Endodermal cell (in vitro differentiated cells): Measurements from ENCODE around the gene COL24A1. TPM values are rescaled to one million over a fixed set of nuclear protein-coding genes. Genes with fewer than 3 reads are reported as not detected.

Experiments used
- DNase-seq: peaks from one replicate; pipeline ENCODE4 v3.0.0-alpha.2; 2017
- H3K27ac ChIP-seq: 2 replicates; pipeline ENCODE4 v1.5.1; 2013; ENCODE audit warnings: mild to moderate bottlenecking, low read depth, low read length, moderate library complexity
- H3K27me3 ChIP-seq: 2 replicates; pipeline ENCODE4 v1.6.1; 2013; ENCODE audit warnings: mild to moderate bottlenecking, low read length, moderate library complexity; ENCODE audit not compliant: insufficient read depth, control insufficient read depth, poor library complexity, severe bottlenecking
- H3K36me3 ChIP-seq: 2 replicates; pipeline ENCODE4 v1.7.0; 2013; ENCODE audit warnings: mild to moderate bottlenecking, low read length, moderate library complexity; ENCODE audit not compliant: control insufficient read depth, insufficient read depth
- H3K4me1 ChIP-seq: one replicate; pipeline ENCODE4 v1.7.0; 2013; ENCODE audit warnings: low read length; ENCODE audit not compliant: control insufficient read depth, insufficient read depth
- H3K4me3 ChIP-seq: 2 replicates; pipeline ENCODE4 v1.5.1; 2013; ENCODE audit warnings: mild to moderate bottlenecking, low read length, moderate library complexity
- H3K9ac ChIP-seq: 2 replicates; pipeline ENCODE4 v1.6.1; 2013; ENCODE audit warnings: mild to moderate bottlenecking, low read length, moderate library complexity; ENCODE audit not compliant: poor library complexity, severe bottlenecking; ENCODE audit errors: extremely low read depth
- H3K9me3 ChIP-seq: 2 replicates; pipeline ENCODE4 v1.6.1; 2013; ENCODE audit warnings: mild to moderate bottlenecking, low read length, moderate library complexity; ENCODE audit not compliant: control insufficient read depth
- H3K27ac Mint-ChIP-seq: 2 replicates; pipeline ENCODE4 v1.8.0; 2020; ENCODE audit warnings: mixed read lengths
- H3K27me3 Mint-ChIP-seq: 2 replicates; pipeline ENCODE4 v1.8.0; 2021; ENCODE audit warnings: mild to moderate bottlenecking, mixed read lengths; ENCODE audit not compliant: insufficient read depth
- H3K36me3 Mint-ChIP-seq: 2 replicates; pipeline ENCODE4 v1.8.0; 2020; ENCODE audit warnings: low read depth, mixed read lengths
- H3K4me1 Mint-ChIP-seq: 2 replicates; pipeline ENCODE4 v1.8.0; 2020; ENCODE audit warnings: mixed read lengths
- H3K4me3 Mint-ChIP-seq: 2 replicates; pipeline ENCODE4 v1.8.0; 2020; ENCODE audit warnings: mild to moderate bottlenecking, moderate library complexity, mixed read lengths
- H3K9me3 Mint-ChIP-seq: 2 replicates; pipeline ENCODE4 v1.8.0; 2020; ENCODE audit warnings: mild to moderate bottlenecking, mixed read lengths
- CTCF ChIP-seq: fragments of 200-600 bp; sonication (generic); conservative IDR thresholded peaks from 2 replicates; pipeline ENCODE4 v1.5.0; 2021; ENCODE audit warnings: antibody characterized with exemption, mild to moderate bottlenecking
- WGBS, 2 experiments: methylation state at CpG; one replicate each; pipeline versions ENCODE4 v1.1.5 to v1.1.7; 2013; ENCODE audit warnings: missing lambda C conversion rate in 2 of 2, mixed read lengths in 1 of 2; ENCODE audit not compliant: insufficient coverage in 1 of 2, insufficient read length in 1 of 2; 5-methylcytosine and 5-hydroxymethylcytosine counted together
- total RNA-seq, 2 donors: library from RNA; stranded (reverse); fragmentation: NEBNext Ultra II Directional in 1 of 2; extraction: Animal tissue kit (Norgen Biotek cat#: 25700) in 1 of 2; gene quantifications; 2 replicates in 1 of 2; 3 replicates in 1 of 2; pipeline ENCODE4 v1.2.1, GENCODE V29; 2021

COL24A1 gene
- total RNA-seq, 2 donors from 2014 or later, result 0.84 to 0.95 TPM

DNA sequence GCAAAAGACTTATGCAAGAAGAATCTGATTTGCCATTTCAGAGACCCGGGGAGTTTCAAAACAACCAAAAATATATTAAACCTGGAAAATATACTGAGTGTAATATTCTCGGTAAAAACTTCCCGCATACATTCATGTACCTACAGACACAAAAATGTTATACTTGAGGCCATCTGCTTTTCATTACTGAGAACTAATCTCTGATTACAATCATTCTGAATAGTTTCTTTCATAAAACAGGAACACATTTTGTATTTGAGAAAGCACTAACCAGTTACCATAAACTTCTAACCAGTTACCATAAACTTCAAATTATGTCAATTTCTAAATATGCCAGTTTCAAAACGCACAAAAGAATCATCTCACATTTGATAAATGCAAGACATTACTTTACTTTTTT is 456.1 kb downstream of the COL24A1 start:
- H3K27me3 Mint-ChIP-seq, result no peaks in the 10 kb centered on the region
- H3K4me3 ChIP-seq, result no peak overlapping the region
- H3K9me3 Mint-ChIP-seq, result no peaks in the 10 kb centered on the region
- peaks cover 69% of the 10 kb centered on the region for H3K36me3 ChIP-seq
- H3K4me3 Mint-ChIP-seq, result no peak overlapping the region
- no peak for DNase-seq
- no peaks in the 10 kb centered on the region for H3K4me1 Mint-ChIP-seq
- no peak overlapping the region for H3K9ac ChIP-seq
- no peak overlapping the region for H3K27ac ChIP-seq
- no peaks in the 10 kb centered on the region for H3K27me3 ChIP-seq
- H3K27ac Mint-ChIP-seq, result no peak overlapping the region
- H3K9me3 ChIP-seq, result peaks cover 4% of the 10 kb centered on the region
- WGBS, 2 experiments, result 88 to 95% methylated on average over 2 to 4 of the region's 4 CpGs
- H3K36me3 Mint-ChIP-seq, result peaks cover 45% of the 10 kb centered on the region
- no peak for TF ChIP-seq CTCF
- H3K4me1 ChIP-seq, result no peaks in the 10 kb centered on the region

GRCh38 chr1:85697895-85698294 is 458.7 kb downstream of the COL24A1 start:
- no peak overlapping the region for H3K4me3 Mint-ChIP-seq
- DNase-seq, result no peak
- no peaks in the 10 kb centered on the region for H3K4me1 Mint-ChIP-seq
- Histone ChIP-seq H3K9ac (no peak overlapping the region), H3K36me3 (peaks cover 49% of the 10 kb centered on the region), H3K27ac (no peak overlapping the region), H3K4me3 (no peak overlapping the region), H3K9me3 (no peaks in the 10 kb centered on the region), H3K27me3 (no peaks in the 10 kb centered on the region), H3K4me1 (no peaks in the 10 kb centered on the region)
- H3K27me3 Mint-ChIP-seq, result no peaks in the 10 kb centered on the region
- H3K36me3 Mint-ChIP-seq, result peaks cover 26% of the 10 kb centered on the region
- no peak overlapping the region for H3K27ac Mint-ChIP-seq
- no peak for TF ChIP-seq CTCF
- no peaks in the 10 kb centered on the region for H3K9me3 Mint-ChIP-seq

DNA sequence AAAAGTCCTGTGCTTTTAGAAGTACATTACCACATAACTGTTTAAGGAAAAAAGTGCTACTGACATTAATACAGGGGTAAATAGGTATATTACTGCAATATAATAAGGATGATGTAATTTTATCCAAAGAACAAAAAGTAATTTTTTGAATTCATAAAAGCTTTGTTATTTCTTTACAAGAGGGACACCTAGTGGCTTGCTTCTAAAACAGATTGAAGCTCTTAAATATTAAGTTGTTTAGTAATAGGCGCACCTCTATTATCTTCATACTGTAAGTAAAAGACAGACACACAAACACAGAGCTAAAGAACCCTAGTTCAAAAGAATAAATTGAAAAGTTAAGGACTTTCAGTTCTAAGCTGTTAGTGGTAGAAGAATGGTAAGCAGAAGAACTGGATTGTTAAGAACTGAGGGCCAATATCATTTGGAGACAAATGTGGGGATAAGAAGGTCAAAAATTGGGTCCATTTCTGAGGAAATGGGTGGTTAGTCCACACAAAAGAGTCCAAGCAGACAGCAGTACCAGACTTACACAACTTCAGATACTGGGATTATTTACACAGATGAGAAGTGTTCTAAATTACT is 463.8 kb downstream of the COL24A1 start:
- Mint-ChIP-seq H3K36me3 (peaks cover 11% of the 10 kb centered on the region), H3K4me3 (no peak overlapping the region), H3K9me3 (no peaks in the 10 kb centered on the region), H3K27me3 (no peaks in the 10 kb centered on the region), H3K27ac (no peak overlapping the region), H3K4me1 (no peaks in the 10 kb centered on the region)
- TF ChIP-seq CTCF, result peak; percentile 66
- WGBS, 2 experiments, result no CpG with 5 or more reads among the region's 1 CpG
- no peaks in the 10 kb centered on the region for H3K27me3 ChIP-seq
- H3K9me3 ChIP-seq, result no peaks in the 10 kb centered on the region
- H3K36me3 ChIP-seq, result peaks cover 23% of the 10 kb centered on the region
- H3K27ac ChIP-seq, result no peak overlapping the region
- H3K4me3 ChIP-seq, result no peak overlapping the region
- no peak overlapping the region for H3K9ac ChIP-seq
- no peak for DNase-seq
- H3K4me1 ChIP-seq, result no peaks in the 10 kb centered on the region
